Measurements from ENCODE around the gene MAP1A. TPM values are rescaled to one million over a fixed set of nuclear protein-coding genes. Genes with fewer than 3 reads are reported as not detected.
"Not testable (repeated sequence)": the region's sequence is repeated elsewhere in the genome, so short reads cannot be mapped to it uniquely, and the experiment has no call there.

MAP1A gene
- total RNA-seq, 1 donor from 2014 or later, result 16.9 TPM

DNA sequence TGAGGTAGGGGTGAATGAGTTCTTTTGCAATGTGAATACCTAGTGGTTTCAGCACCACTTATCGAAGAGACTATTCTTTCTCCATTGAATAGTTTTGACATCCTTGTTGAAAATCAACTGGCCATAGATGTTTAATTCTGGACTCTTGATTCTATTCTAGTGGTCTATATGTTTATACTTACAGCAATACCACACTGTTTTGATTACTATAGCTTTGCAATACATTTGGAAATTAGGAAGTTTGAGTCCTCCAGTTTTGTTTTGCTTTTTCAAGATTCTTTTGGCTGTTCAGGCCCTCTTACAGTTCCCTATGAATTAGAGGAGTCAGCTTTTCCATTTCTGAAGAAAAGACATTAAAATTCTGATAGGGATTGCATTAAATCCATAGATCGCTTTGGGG is 30.1 kb downstream of the MAP1A start:
- H3K4me3 ChIP-seq, result no peak overlapping the region
- no peaks in the 10 kb centered on the region for H3K36me3 ChIP-seq
- no peak for DNase-seq (ENCODE audit: extremely low spot score in 2 of 2)
- no peaks in the 10 kb centered on the region for H3K4me1 ChIP-seq
- TF ChIP-seq POLR2A (IDR thresholded peaks at IDR 0.05) (no peak), POLR2AphosphoS5 (IDR thresholded peaks at IDR 0.05; ENCODE audit: insufficient read depth in 1 of 2, low read depth in 1 of 2) (no peak)
- TF ChIP-seq, protein P1, sequence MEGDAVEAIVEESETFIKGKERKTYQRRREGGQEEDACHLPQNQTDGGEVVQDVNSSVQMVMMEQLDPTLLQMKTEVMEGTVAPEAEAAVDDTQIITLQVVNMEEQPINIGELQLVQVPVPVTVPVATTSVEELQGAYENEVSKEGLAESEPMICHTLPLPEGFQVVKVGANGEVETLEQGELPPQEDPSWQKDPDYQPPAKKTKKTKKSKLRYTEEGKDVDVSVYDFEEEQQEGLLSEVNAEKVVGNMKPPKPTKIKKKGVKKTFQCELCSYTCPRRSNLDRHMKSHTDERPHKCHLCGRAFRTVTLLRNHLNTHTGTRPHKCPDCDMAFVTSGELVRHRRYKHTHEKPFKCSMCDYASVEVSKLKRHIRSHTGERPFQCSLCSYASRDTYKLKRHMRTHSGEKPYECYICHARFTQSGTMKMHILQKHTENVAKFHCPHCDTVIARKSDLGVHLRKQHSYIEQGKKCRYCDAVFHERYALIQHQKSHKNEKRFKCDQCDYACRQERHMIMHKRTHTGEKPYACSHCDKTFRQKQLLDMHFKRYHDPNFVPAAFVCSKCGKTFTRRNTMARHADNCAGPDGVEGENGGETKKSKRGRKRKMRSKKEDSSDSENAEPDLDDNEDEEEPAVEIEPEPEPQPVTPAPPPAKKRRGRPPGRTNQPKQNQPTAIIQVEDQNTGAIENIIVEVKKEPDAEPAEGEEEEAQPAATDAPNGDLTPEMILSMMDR (IDR thresholded peaks at IDR 0.05), result no peak
- no peaks in the 10 kb centered on the region for H3K27me3 ChIP-seq
- intact Hi-C loops (cut with DNase I), result no loop called here
- H3K27ac ChIP-seq, result no peak overlapping the region
- peaks cover 3% of the 10 kb centered on the region for H3K9me3 ChIP-seq

DNA sequence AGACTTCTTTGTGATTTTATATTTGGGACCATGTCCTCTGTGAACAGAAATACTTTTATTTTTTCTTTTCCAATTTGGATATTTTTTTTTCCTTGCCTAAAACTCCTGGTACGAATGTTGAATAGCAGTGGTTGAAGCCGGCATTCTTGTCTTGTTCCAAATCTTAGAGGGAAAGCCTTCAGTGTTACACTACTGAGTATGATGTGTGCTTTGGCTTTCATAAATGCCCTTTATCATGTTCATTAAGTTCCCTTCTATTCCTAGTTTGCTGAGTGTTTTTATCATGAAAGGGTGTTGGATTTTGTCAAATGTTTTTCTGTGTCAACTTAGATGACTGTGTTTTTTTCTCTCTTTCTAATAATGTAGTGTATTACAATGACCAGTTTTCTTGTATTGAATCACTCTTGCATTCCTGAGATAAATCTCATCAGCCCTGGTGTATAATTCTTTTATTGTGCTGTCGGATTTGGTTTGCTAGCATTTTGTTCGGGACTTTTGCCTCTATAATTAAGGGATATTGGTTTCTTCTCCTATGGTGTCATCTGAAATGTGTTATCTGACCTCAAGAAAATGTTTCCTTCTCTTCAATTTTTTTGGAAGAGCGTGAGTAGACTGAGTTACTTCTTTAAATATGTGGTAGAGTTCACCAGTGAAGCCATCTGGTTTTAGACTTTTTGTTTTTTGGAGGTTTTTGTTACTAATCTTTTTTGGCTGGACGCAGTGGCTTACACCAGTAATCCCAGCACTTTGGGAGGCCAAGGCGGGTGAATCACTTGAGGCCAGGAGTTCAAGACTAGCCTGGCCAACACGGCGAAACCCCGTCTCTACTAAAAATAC is 33.3 kb downstream of the MAP1A start:
- no peaks in the 10 kb centered on the region for H3K27me3 ChIP-seq
- H3K27ac ChIP-seq, result no peak overlapping the region
- intact Hi-C loops (cut with DNase I), result no loop called here
- no peak for DNase-seq (ENCODE audit: extremely low spot score in 2 of 2)
- peaks cover 0 to 5% of the 10 kb centered on the region in 2 donors for H3K36me3 ChIP-seq
- no peaks in the 10 kb centered on the region for H3K9me3 ChIP-seq
- no peak overlapping the region for H3K4me3 ChIP-seq
- TF ChIP-seq POLR2A (IDR thresholded peaks at IDR 0.05) (no peak), POLR2AphosphoS5 (IDR thresholded peaks at IDR 0.05; ENCODE audit: insufficient read depth in 1 of 2, low read depth in 1 of 2) (no peak)
- TF ChIP-seq, protein P1 (IDR thresholded peaks at IDR 0.05), result no peak
- H3K4me1 ChIP-seq, result no peaks in the 10 kb centered on the region

DNA sequence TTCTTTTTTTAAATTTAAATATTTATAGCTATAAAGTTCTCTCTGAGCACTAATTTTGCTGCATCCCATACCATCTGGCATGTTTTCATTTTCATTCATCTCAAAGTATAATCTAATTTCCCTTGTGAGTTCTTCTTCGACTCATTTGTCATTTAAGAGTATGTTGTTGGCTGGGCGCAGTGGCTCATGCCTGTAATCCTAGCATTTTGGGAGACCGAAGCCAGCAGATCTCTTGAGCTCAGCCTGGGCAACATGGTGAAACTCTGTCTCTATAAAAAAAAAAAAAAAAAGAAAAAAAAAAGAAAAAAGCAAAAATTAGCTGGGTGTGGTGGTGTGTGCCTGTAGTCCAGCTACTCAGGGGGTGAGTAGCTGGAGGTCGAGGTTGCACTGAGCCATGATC is 34.8 kb downstream of the MAP1A start:
- no peaks in the 10 kb centered on the region for H3K27me3 ChIP-seq
- no peaks in the 10 kb centered on the region for H3K4me1 ChIP-seq
- no peaks in the 10 kb centered on the region for H3K9me3 ChIP-seq
- H3K27ac ChIP-seq, result no peak overlapping the region
- DNase-seq (ENCODE audit: extremely low spot score in 2 of 2), result no peak
- intact Hi-C loops (cut with DNase I), result no loop called here
- H3K4me3 ChIP-seq, result no peak overlapping the region
- TF ChIP-seq POLR2A (IDR thresholded peaks at IDR 0.05) (no peak), POLR2AphosphoS5 (IDR thresholded peaks at IDR 0.05; ENCODE audit: insufficient read depth in 1 of 2, low read depth in 1 of 2) (no peak)
- TF ChIP-seq, protein P1 (IDR thresholded peaks at IDR 0.05), result no peak
- peaks cover 0 to 12% of the 10 kb centered on the region in 2 donors for H3K36me3 ChIP-seq

DNA sequence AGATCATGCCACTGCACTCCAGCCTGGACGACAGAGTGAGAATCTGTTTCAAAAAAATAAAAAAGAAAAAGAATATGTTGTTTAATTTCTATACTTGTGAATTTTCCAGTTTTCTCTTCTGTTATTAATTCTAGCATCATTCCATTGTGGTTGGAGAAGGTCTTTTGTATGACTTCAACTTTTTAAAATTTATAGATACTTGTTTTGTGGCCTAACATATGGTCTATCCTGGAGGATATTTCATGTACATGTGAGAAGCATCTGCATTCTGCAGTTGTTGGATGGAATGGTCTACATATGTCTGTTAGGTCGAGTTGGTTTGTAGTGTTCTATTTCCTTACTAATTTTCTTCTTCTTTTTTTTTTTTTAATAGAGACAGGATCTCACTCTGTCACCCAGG is 35.6 kb downstream of the MAP1A start:
- Histone ChIP-seq H3K4me3 (no peak overlapping the region), H3K27ac (no peak overlapping the region), H3K9me3 (no peaks in the 10 kb centered on the region), H3K36me3 (peaks cover 0 to 12% of the 10 kb centered on the region in 2 donors), H3K4me1 (no peaks in the 10 kb centered on the region), H3K27me3 (no peaks in the 10 kb centered on the region)
- intact Hi-C loops (cut with DNase I), result no loop called here
- no peak for DNase-seq (ENCODE audit: extremely low spot score in 2 of 2)
- TF ChIP-seq, protein P1 (IDR thresholded peaks at IDR 0.05), result no peak
- TF ChIP-seq POLR2A (IDR thresholded peaks at IDR 0.05) (no peak), POLR2AphosphoS5 (IDR thresholded peaks at IDR 0.05; ENCODE audit: insufficient read depth in 1 of 2, low read depth in 1 of 2) (no peak)

DNA sequence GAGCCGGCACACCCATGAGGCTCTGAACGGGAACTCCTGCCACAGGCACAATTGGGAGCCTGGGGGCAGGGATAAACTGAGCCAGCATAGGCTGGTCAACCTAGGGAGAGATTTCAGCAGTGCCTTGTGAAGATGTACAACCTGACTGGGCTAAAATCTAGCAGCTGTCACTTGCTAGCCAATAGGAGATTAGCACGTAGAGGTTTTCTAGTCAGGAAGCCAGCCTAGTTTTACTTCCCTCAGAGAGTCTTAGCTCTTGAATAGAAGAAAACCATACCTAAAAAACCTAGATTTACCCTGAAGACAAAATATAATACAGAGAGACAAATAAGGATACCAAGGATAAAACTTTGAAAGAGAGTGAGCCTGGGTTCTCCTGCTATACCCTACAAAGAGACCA is 45.3 kb downstream of the MAP1A start:
- H3K27ac ChIP-seq; DNase-seq (ENCODE audit: extremely low spot score in 2 of 2); intact Hi-C loops (cut with DNase I); H3K27me3 ChIP-seq; H3K4me3 ChIP-seq; H3K36me3 ChIP-seq; H3K9me3 ChIP-seq; H3K4me1 ChIP-seq: not testable (repeated sequence)

DNA sequence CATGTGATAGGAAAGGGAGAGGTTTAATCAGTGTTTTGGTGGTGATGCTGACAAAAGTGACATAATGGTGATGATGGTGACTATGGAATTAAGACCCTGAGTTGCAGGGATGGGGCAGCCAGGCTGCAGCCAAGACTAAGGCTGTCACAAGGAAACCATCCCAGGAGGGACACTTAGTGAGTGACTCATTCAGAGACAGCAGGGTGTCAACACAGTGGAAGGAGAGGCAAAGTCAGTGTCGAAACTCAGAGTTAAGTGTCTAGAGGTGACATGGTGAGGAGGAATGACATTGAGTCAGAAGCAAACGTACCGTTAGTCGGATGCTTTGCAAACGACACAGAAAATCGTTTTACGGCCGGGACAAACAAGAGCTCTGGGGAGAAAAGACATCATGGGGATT is 46.4 kb downstream of the MAP1A start:
- intact Hi-C loops (cut with DNase I); H3K27me3 ChIP-seq; H3K9me3 ChIP-seq; H3K27ac ChIP-seq; H3K4me1 ChIP-seq; DNase-seq (ENCODE audit: extremely low spot score in 2 of 2); H3K4me3 ChIP-seq; H3K36me3 ChIP-seq: not testable (repeated sequence)

DNA sequence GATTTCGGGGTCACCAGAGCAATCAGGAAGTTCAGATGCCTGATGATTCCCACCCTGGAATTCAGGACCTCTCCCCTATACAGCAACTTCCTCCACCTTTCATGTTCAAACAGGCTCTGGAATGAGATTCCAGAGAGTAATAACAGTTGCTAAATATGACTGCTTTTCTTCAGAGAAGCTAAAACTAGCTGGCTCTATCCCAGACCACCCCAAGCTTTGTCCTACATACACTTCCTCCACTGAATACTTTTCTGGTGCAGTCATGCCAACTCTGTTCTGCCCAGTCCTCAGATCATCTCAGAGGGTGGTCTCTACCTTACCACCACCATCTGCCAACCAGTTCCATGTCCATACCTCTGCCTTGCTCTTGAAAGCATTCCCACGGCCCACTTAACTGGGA is 49.2 kb downstream of the MAP1A start:
- H3K36me3 ChIP-seq; DNase-seq (ENCODE audit: extremely low spot score in 2 of 2); H3K4me1 ChIP-seq; H3K9me3 ChIP-seq; H3K4me3 ChIP-seq; H3K27ac ChIP-seq; H3K27me3 ChIP-seq; intact Hi-C loops (cut with DNase I): not testable (repeated sequence)

DNA sequence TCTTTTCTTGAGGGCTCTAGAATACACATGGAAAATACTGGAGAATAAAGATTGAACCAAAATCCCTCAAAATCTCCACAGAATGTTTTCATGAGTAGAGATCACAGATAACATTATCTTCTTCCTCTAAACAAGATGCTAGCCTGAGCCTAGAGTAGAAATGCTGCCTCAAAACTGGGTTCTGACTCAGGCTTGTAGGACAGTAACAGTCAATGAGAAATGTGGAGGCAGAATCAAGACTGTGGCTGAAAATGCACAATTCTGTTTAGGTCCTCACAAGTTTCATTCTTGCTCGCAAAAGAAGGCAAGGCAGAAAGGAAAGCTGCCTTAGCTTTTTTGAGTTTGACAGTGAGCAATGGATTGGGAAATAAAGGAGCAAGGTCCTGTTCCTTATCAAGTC is 57.2 kb downstream of the MAP1A start:
- DNase-seq (ENCODE audit: extremely low spot score in 2 of 2); H3K9me3 ChIP-seq; H3K36me3 ChIP-seq; H3K4me3 ChIP-seq; H3K27ac ChIP-seq; H3K27me3 ChIP-seq; intact Hi-C loops (cut with DNase I); H3K4me1 ChIP-seq: not testable (repeated sequence)

Measured in vagina (tissue), 2 donors.